K562 (cell line): ENCODE results near the gene THUMPD2. TPM values are rescaled to one million over a fixed set of nuclear protein-coding genes. Genes with fewer than 3 reads are reported as not detected.

ENCODE experiments used
- ATAC-seq: fragments of 200-7000 bp; cut with Tn5 transposase; 3 replicates; pipeline ENCODE4 v1.9.1; 2020; ENCODE audit warnings: moderate library complexity
- BruUV-seq: library from RNA; stranded (reverse); fragments of 400-500 nt; replicated peaks from 2 replicates; lab custom pipeline; 2021; lab: Mats Ljungman, UMichigan
- CTCF ChIA-PET: fragments of 300-600 bp; formaldehyde crosslinking; extraction: SDS; loops from one replicate; lab custom pipeline; 2021; ENCODE audit warnings: low intra/inter-chr PET ratio; lab: Yijun Ruan, JAX
- POLR2A ChIA-PET: fragments of 300-600, 350-650 bp; sonication (Branson Sonifier 250); formaldehyde crosslinking; extraction: SDS; loops from one replicate; lab custom pipeline; 2021; ENCODE audit warnings: antibody characterized with exemption, inconsistent platforms; lab: Yijun Ruan, JAX
- DNase-seq, 4 experiments: peaks; one replicate each; pipeline versions ENCODE4 v3.0.0 to v3.0.0-alpha.2; 2011 to 2018; ENCODE audit warnings: low spot score in 3 of 4, mixed read lengths in 3 of 4; ENCODE audit errors: extremely low read depth in 1 of 4
- FAIRE-seq: peaks from 2 replicates; lab custom pipeline; 2011; peaks lifted over from hg19 to GRCh38; lab: Jason Lieb, UNC
- H2AFZ ChIP-seq: 2 replicates; pipeline ENCODE4 v1.6.0; 2011; ENCODE audit warnings: low read depth, low read length, control low read depth, inconsistent platforms
- H3K27ac ChIP-seq: fragments of 200-600 bp; 3 replicates; pipeline ENCODE4 v1.8.0; 2011; ENCODE audit warnings: low read depth, mild to moderate bottlenecking, control low read depth, inconsistent platforms, low read length, moderate library complexity, mixed read lengths; ENCODE audit errors: extremely low read depth
- H3K27me3 ChIP-seq, 2 experiments: fragments of 300-600 bp in 1 of 2; 2 replicates in 1 of 2; 3 replicates in 1 of 2; pipeline versions ENCODE4 v1.6.0 to v1.8.0; 2011; ENCODE audit warnings: inconsistent platforms in 2 of 2, low read length in 2 of 2, mild to moderate bottlenecking in 1 of 2, mixed read lengths in 1 of 2, moderate library complexity in 1 of 2; ENCODE audit not compliant: control insufficient read depth in 2 of 2, insufficient read depth in 2 of 2
- H3K36me3 ChIP-seq: fragments of 300-600 bp; 3 replicates; pipeline ENCODE4 v1.8.0; 2011; ENCODE audit warnings: mild to moderate bottlenecking, low read length, inconsistent platforms; ENCODE audit not compliant: control insufficient read depth, insufficient read depth
- H3K4me1 ChIP-seq, 2 experiments: fragments of 200-600 bp in 1 of 2; replicated peaks in 1 of 2; 2 replicates in 1 of 2; 3 replicates in 1 of 2; pipeline versions ENCODE4 v1.5.1 to v1.8.0; 2011; ENCODE audit warnings: inconsistent platforms in 2 of 2, low read length in 2 of 2, mild to moderate bottlenecking in 1 of 2, mixed read lengths in 1 of 2, moderate library complexity in 1 of 2; ENCODE audit not compliant: control insufficient read depth in 2 of 2, insufficient read depth in 2 of 2
- H3K4me2 ChIP-seq: 2 replicates; pipeline ENCODE4 v1.6.1; 2011; ENCODE audit warnings: low read length, control low read depth, inconsistent platforms, mixed read lengths; ENCODE audit not compliant: insufficient read depth
- H3K4me3 ChIP-seq: fragments of 200-600 bp; sonication (generic), shearing (Covaris generic); 2 replicates; pipeline ENCODE4 v1.5.1; 2016; ENCODE audit warnings: control low read depth, inconsistent platforms
- H3K79me2 ChIP-seq: fragments of 200-600 bp; 3 replicates; pipeline ENCODE4 v1.8.0; 2011; ENCODE audit warnings: low read length, inconsistent platforms; ENCODE audit not compliant: control insufficient read depth, insufficient read depth
- H3K9ac ChIP-seq, 2 experiments: 2 replicates each; pipeline versions ENCODE4 v1.6.0 to v1.6.1; 2011; ENCODE audit warnings: low read depth in 2 of 2, low read length in 2 of 2, control low read depth in 1 of 2, inconsistent platforms in 1 of 2, mild to moderate bottlenecking in 1 of 2, mixed read lengths in 1 of 2; ENCODE audit not compliant: insufficient read depth in 1 of 2
- H3K9me1 ChIP-seq: one replicate; pipeline ENCODE4 v1.6.0; 2011; ENCODE audit warnings: inconsistent platforms, mild to moderate bottlenecking, low read length, moderate library complexity; ENCODE audit not compliant: control insufficient read depth, insufficient read depth
- H3K9me3 ChIP-seq: replicated peaks from 2 replicates; pipeline ENCODE4 v1.5.1; 2011; ENCODE audit warnings: low read depth, low read length, inconsistent platforms; ENCODE audit not compliant: control insufficient read depth, insufficient read depth
- H4K20me1 ChIP-seq: replicated peaks from 2 replicates; pipeline ENCODE4 v1.6.1; 2011; ENCODE audit warnings: low read length, inconsistent platforms, mixed read lengths; ENCODE audit not compliant: control insufficient read depth, insufficient read depth
- ATF7 ChIP-seq: fragments of 450-650 bp; IDR thresholded peaks from 2 replicates; pipeline ENCODE4 v1.7.1; 2014; ENCODE audit warnings: mild to moderate bottlenecking, moderate library complexity
- C11orf30 ChIP-seq: fragments of 450-650 bp; IDR thresholded peaks from 2 replicates; pipeline ENCODE4 v1.6.1; 2016; ENCODE audit warnings: low read depth, mild to moderate bottlenecking
- E2F8 ChIP-seq: fragments of 450-650 bp; IDR thresholded peaks from 2 replicates; pipeline ENCODE4 v1.7.1; 2018; ENCODE audit warnings: mild to moderate bottlenecking, low read depth; ENCODE audit not compliant: partially characterized antibody
- HES1 ChIP-seq: fragments of 450-650 bp; IDR thresholded peaks from 2 replicates; pipeline ENCODE4 v1.6.1; 2016; ENCODE audit warnings: low read depth, mild to moderate bottlenecking, moderate library complexity
- MAFF ChIP-seq: IDR thresholded peaks from 2 replicates; pipeline ENCODE4 v1.6.1; 2012; ENCODE audit warnings: low read length, improper control_type of control experiment
- MAFG ChIP-seq: fragments of 450-650 bp; conservative IDR thresholded peaks from 2 replicates; pipeline ENCODE4 v1.6.1; 2016; ENCODE audit warnings: missing genetic modification characterization, missing compliant biosample characterization
- MAFK ChIP-seq: IDR thresholded peaks from 2 replicates; pipeline ENCODE4 v1.6.1; 2011; ENCODE audit warnings: low read length, improper control_type of control experiment
- RB1 ChIP-seq: fragments of 450-650 bp; IDR thresholded peaks from 2 replicates; pipeline ENCODE4 v1.6.1; 2017; ENCODE audit warnings: low read depth, mild to moderate bottlenecking
- YY1 ChIP-seq, 3 experiments: IDR thresholded peaks; 2 replicates each; pipeline ENCODE4 v1.6.1; 2011; ENCODE audit warnings: low read length in 2 of 3, mild to moderate bottlenecking in 2 of 3, moderate library complexity in 2 of 3, borderline replicate concordance in 1 of 3, control low read depth in 1 of 3, low read depth in 1 of 3; ENCODE audit not compliant: insufficient read depth in 3 of 3, insufficient replicate concordance in 2 of 3, control insufficient read depth in 1 of 3, insufficient read length in 1 of 3; ENCODE audit errors: extremely low read depth in 1 of 3
- ZNF316 ChIP-seq: fragments of 450-650 bp; IDR thresholded peaks from 2 replicates; pipeline ENCODE4 v1.6.1; 2016
- ZNF589 ChIP-seq: fragments of 200-800 bp; sonication (Bioruptor generic); IDR thresholded peaks from 2 replicates; pipeline ENCODE4 v1.6.1; 2016; ENCODE audit warnings: low read depth, missing genetic modification characterization, missing compliant biosample characterization
- ZNF699 ChIP-seq: fragments of 250-450 bp; sonication (Bioruptor Pico); IDR thresholded peaks from 2 replicates; pipeline ENCODE4 v1.8.0; 2021; ENCODE audit warnings: mild to moderate bottlenecking, moderate library complexity; ENCODE audit not compliant: insufficient replicate concordance
- WGBS: fragments of 100-300 bp; shearing (Covaris generic); methylation state at CpG from one replicate; pipeline ENCODE4 v1.1.6; 2016; ENCODE audit warnings: low coverage, mixed read lengths; ENCODE audit not compliant: insufficient coverage; ENCODE audit errors: missing lambda C conversion rate; 5-methylcytosine and 5-hydroxymethylcytosine counted together
- in situ Hi-C: fragments of 300-500 bp; cut with MboI; formaldehyde crosslinking; loops from 4 replicates; pipeline ENCODE4 v1.15.0; 2018; ENCODE audit warnings: inconsistent platforms, mixed read lengths
- intact Hi-C: fragments of 100-400 bp; cut with micrococcal nuclease; formaldehyde crosslinking; loops from 2 replicates; pipeline ENCODE4 v1.14.2; 2022
- polyA plus RNA-seq, 8 experiments: library from polyadenylated mRNA; depleted of rRNA in 4 of 8; stranded (reverse) in 5 of 8; unstranded in 3 of 8; fragments of >200 nt; fragmentation: Nextera tagmentation in 2 of 8; fragmentation: Illumina TruSeq in 1 of 8; extraction: Ambion mirVana in 2 of 8; extraction: Trizol in 1 of 8; gene quantifications; 2 replicates each; pipeline versions ENCODE4 v1.2.1 to v1.2.3, GENCODE V29; 2011 to 2014; ENCODE audit warnings: inconsistent platforms in 1 of 8, missing spikeins in 1 of 8
- total RNA-seq, 7 experiments: library from RNA; depleted of rRNA in 6 of 7; stranded (reverse); fragments of >200 nt in 6 of 7; fragmentation: Illumina TruSeq in 2 of 7; extraction: Trizol in 2 of 7; gene quantifications; 2 replicates each; pipeline versions ENCODE4 v1.2.1 to v1.2.3, GENCODE V29; 2011 to 2021; ENCODE audit warnings: low replicate concordance in 1 of 7

Gene THUMPD2
- total and polyA plus RNA-seq, 9 of the 15 experiments (the other 6 are each of a cell fraction or from before 2014, with no cell fraction given), result 9.6 to 40.4 (median 24.0) TPM

- CTCF ChIA-PET, result no interaction called here
- intact Hi-C loops (no loop called here), in situ Hi-C loops (no loop called here)
These were observed 68.3 kb downstream of the THUMPD2 start for GRCh38 chr2:39710807-39711206.

GRCh38 chr2:39708003-39708402 is 71.1 kb downstream of the THUMPD2 start:
- ChIA-PET POLR2A (interaction anchor here (1.0 kb wide), 1 partner anchor 8 kb away, joined by 3 read pairs; no protein-coding TSS in a partner anchor), CTCF (no interaction called here)
- no peak for FAIRE-seq

More at GRCh38 chr2:39710807-39711206, 68.3 kb downstream of the THUMPD2 start:
- Histone ChIP-seq H3K27ac (no peak overlapping the region), H3K36me3 (no peaks in the 10 kb centered on the region), H4K20me1 (no peaks in the 10 kb centered on the region), H3K4me2 (no peak overlapping the region), H3K4me3 (no peak overlapping the region), H3K4me1 (no peaks in the 10 kb centered on the region), H3K79me2 (no peaks in the 10 kb centered on the region), H2AFZ (no peak overlapping the region), H3K9me3 (peaks cover 1% of the 10 kb centered on the region)
- 0% methylated on average over 3 of the region's 3 CpGs for WGBS
- POLR2A ChIA-PET, result no interaction called here
- DNase-seq (no peak), ATAC-seq (no peak)
- no peak for TF ChIP-seq ZNF699 (CRISPR knock-in tag)
- TF ChIP-seq, all 486 proteins: peak for 0
- peaks cover 12 to 25% of the 10 kb centered on the region in 2 experiments; a peak in 4 of 5 replicates for H3K27me3 ChIP-seq
- H3K9me1 ChIP-seq, result no peaks in the 10 kb centered on the region
- FAIRE-seq, result no peak
- H3K9ac ChIP-seq, result no peak overlapping the region
- BruUV-seq, result no TSS peak

More at GRCh38 chr2:39708003-39708402, 71.1 kb downstream of the THUMPD2 start:
- TF ChIP-seq MAFG, result peak; percentile 75
- TF ChIP-seq ATF7, result no peak
- peak; percentile 56 for TF ChIP-seq MAFF
- TF ChIP-seq E2F8, result no peak
- TF ChIP-seq ZNF699 (CRISPR knock-in tag), result no peak
- TF ChIP-seq C11orf30, result peak; percentile 82
- no peak for TF ChIP-seq HES1
- TF ChIP-seq ZNF589 (CRISPR knock-in tag), result no peak
- TF ChIP-seq MAFK, result peak; percentile 48; the same call in 1 of the 2 replicates
- TF ChIP-seq ZNF316, result peak; percentile 91
- TF ChIP-seq YY1 (IDR thresholded peaks at IDR 0.05; ENCODE audit: borderline replicate concordance in 1 of 3, control insufficient read depth in 1 of 3, extremely low read depth in 1 of 3, insufficient read depth in 3 of 3, insufficient read length in 1 of 3, insufficient replicate concordance in 2 of 3, low read depth in 1 of 3, low read length in 2 of 3), result no peak
- TF ChIP-seq RB1, result no peak
- in situ Hi-C loops (no loop called here), intact Hi-C loops (no loop called here)
- Histone ChIP-seq H3K4me1 (no peaks in the 10 kb centered on the region), H3K27me3 (peaks cover 11 to 25% of the 10 kb centered on the region in 2 experiments), H3K9me3 (peaks cover 1% of the 10 kb centered on the region), H3K9ac (no peak overlapping the region), H3K4me3 (no peak overlapping the region), H4K20me1 (no peaks in the 10 kb centered on the region), H3K79me2 (no peaks in the 10 kb centered on the region), H2AFZ (0 out of 2 replicates have a peak overlapping the region, but pooled peaks have one; percentile 13), H3K4me2 (0 out of 2 replicates have a peak overlapping the region, but pooled peaks have one; percentile 10), H3K36me3 (no peaks in the 10 kb centered on the region), H3K9me1 (no peaks in the 10 kb centered on the region), H3K27ac (no peak overlapping the region)
- 26% methylated on average over 9 of the region's 9 CpGs for WGBS
- no peak for DNase-seq
- BruUV-seq, result no TSS peak
- peak; percentile 68 for ATAC-seq
